Measurements from ENCODE around the gene THSD7A. TPM values are rescaled to one million over a fixed set of nuclear protein-coding genes. Genes with fewer than 3 reads are reported as not detected.

Gene THSD7A
- total RNA-seq, 4 donors from 2014 or later = 3.9 to 12.3 (median 5.9) TPM

GRCh38 chr7:11593322-11593721 lies 238.7 kb downstream of the THSD7A start:
- no peak for TF ChIP-seq CTCF (IDR thresholded peaks at IDR 0.05)
- no peak for ATAC-seq (ENCODE audit: low FRiP score)
- no peak for DNase-seq (ENCODE audit: low spot score)

GRCh38 chr7:11592699-11593098 lies 239.3 kb downstream of the THSD7A start:
- no peak for TF ChIP-seq CTCF (IDR thresholded peaks at IDR 0.05)
- no peak for DNase-seq (ENCODE audit: low spot score)
- ATAC-seq (ENCODE audit: low FRiP score) = no peak

- no peak for ATAC-seq (ENCODE audit: low FRiP score)
- DNase-seq (ENCODE audit: low spot score) = no peak
- TF ChIP-seq CTCF (IDR thresholded peaks at IDR 0.05) = no peak
These were observed 240.1 kb downstream of the THSD7A start for GRCh38 chr7:11591943-11592342.

- TF ChIP-seq CTCF (IDR thresholded peaks at IDR 0.05) = no peak
- DNase-seq (ENCODE audit: low spot score) (no peak), ATAC-seq (ENCODE audit: low FRiP score) (no peak)
These were observed 240.9 kb downstream of the THSD7A start for GRCh38 chr7:11591055-11591633.

GRCh38 chr7:11589251-11589650 lies 242.7 kb downstream of the THSD7A start:
- ATAC-seq (ENCODE audit: low FRiP score) (no peak), DNase-seq (ENCODE audit: low spot score) (no peak)
- no peak for TF ChIP-seq CTCF (IDR thresholded peaks at IDR 0.05)

GRCh38 chr7:11587814-11588213 lies 244.2 kb downstream of the THSD7A start:
- DNase-seq (ENCODE audit: low spot score) (no peak), ATAC-seq (ENCODE audit: low FRiP score) (no peak)
- no peak for TF ChIP-seq CTCF (IDR thresholded peaks at IDR 0.05)

GRCh38 chr7:11587048-11587447 lies 244.9 kb downstream of the THSD7A start:
- ATAC-seq (ENCODE audit: low FRiP score) = no peak
- DNase-seq (ENCODE audit: low spot score) = no peak
- TF ChIP-seq CTCF (IDR thresholded peaks at IDR 0.05) = no peak
